WTC11 (cell line): ENCODE data around the gene TWF2. TPM values are rescaled to one million over a fixed set of nuclear protein-coding genes. Genes with fewer than 3 reads are reported as not detected.

Source experiments
- ATAC-seq: fragments of 200-7000 bp; cut with Tn5 transposase; 2 replicates; pipeline ENCODE4 v1.10.0; 2021; ENCODE audit warnings: mild to moderate bottlenecking, moderate library complexity
- CTCF ChIA-PET: fragments of 300-600 bp; sonication (Branson Sonifier 250); formaldehyde crosslinking; loops from one replicate; lab custom pipeline; 2021; ENCODE audit warnings: antibody characterized with exemption; lab: Charles Lee
- POLR2A ChIA-PET: fragments of 350-600 bp; sonication (Branson Sonifier 250); formaldehyde crosslinking; loops from one replicate; lab custom pipeline; 2021; ENCODE audit warnings: antibody characterized with exemption; lab: Charles Lee
- DNase-seq: peaks from one replicate; pipeline ENCODE4 v3.0.0; 2021; ENCODE audit warnings: low spot score
- H3K27ac Mint-ChIP-seq: 2 replicates; pipeline ENCODE4 v1.8.0; 2021; ENCODE audit warnings: mixed read lengths
- H3K27me3 Mint-ChIP-seq: 2 replicates; pipeline ENCODE4 v1.8.0; 2021; ENCODE audit warnings: low read depth, mild to moderate bottlenecking, moderate library complexity, mixed read lengths
- H3K36me3 Mint-ChIP-seq: 2 replicates; pipeline ENCODE4 v1.8.0; 2021; ENCODE audit warnings: mixed read lengths
- H3K4me1 Mint-ChIP-seq: 2 replicates; pipeline ENCODE4 v1.8.0; 2022; ENCODE audit warnings: mixed read lengths
- H3K4me3 Mint-ChIP-seq: 2 replicates; pipeline ENCODE4 v1.8.0; 2021; ENCODE audit warnings: mild to moderate bottlenecking, moderate library complexity, mixed read lengths
- H3K9me3 Mint-ChIP-seq: 2 replicates; pipeline ENCODE4 v1.8.0; 2021; ENCODE audit warnings: mixed read lengths
- ATF2 ChIP-seq: sonication (generic); formaldehyde crosslinking; IDR thresholded peaks from 2 replicates; pipeline ENCODE4 v1.8.1; 2022; ENCODE audit warnings: low read depth, missing genetic modification reagents, borderline replicate concordance
- CBFB ChIP-seq: sonication (generic); formaldehyde crosslinking; IDR thresholded peaks from 2 replicates; pipeline ENCODE4 v1.8.1; 2022; ENCODE audit warnings: mild to moderate bottlenecking, low read depth, missing genetic modification reagents
- E2F5 ChIP-seq: sonication (generic); formaldehyde crosslinking; IDR thresholded peaks from 2 replicates; pipeline ENCODE4 v1.8.1; 2022; ENCODE audit warnings: mild to moderate bottlenecking, moderate library complexity, missing genetic modification reagents
- FOXP1 ChIP-seq: sonication (generic); formaldehyde crosslinking; IDR thresholded peaks from 2 replicates; pipeline ENCODE4 v1.8.0; 2022; ENCODE audit warnings: missing genetic modification reagents, mild to moderate bottlenecking, moderate library complexity, borderline replicate concordance
- GRHL2 ChIP-seq: fragments of 250-450 bp; sonication (Bioruptor Pico); IDR thresholded peaks from 2 replicates; pipeline ENCODE4 v1.8.0; 2022; ENCODE audit warnings: mild to moderate bottlenecking, moderate library complexity; ENCODE audit not compliant: insufficient replicate concordance, severe bottlenecking
- GTF2I ChIP-seq: fragments of 250-450 bp; sonication (Bioruptor Pico); conservative IDR thresholded peaks from 2 replicates; pipeline ENCODE4 v1.4.0; 2021; ENCODE audit warnings: mild to moderate bottlenecking
- KAT7 ChIP-seq: sonication (generic); formaldehyde crosslinking; IDR thresholded peaks from 2 replicates; pipeline ENCODE4 v1.8.1; 2023; ENCODE audit warnings: missing genetic modification reagents, mild to moderate bottlenecking, borderline replicate concordance
- MXD4 ChIP-seq: fragments of 250-450 bp; sonication (Bioruptor Pico); IDR thresholded peaks from 2 replicates; pipeline ENCODE4 v1.8.0; 2021; ENCODE audit warnings: mild to moderate bottlenecking, moderate library complexity, borderline replicate concordance
- SMAD4 ChIP-seq: sonication (generic); formaldehyde crosslinking; IDR thresholded peaks from 2 replicates; pipeline ENCODE4 v1.8.0; 2022; ENCODE audit warnings: mild to moderate bottlenecking, missing genetic modification reagents
- TCF7 ChIP-seq: sonication (generic); formaldehyde crosslinking; IDR thresholded peaks from 2 replicates; pipeline ENCODE4 v1.8.0; 2022; ENCODE audit warnings: mild to moderate bottlenecking, low read depth, missing genetic modification reagents, moderate library complexity
- ZNF219 ChIP-seq: sonication (generic); formaldehyde crosslinking; IDR thresholded peaks from 2 replicates; pipeline ENCODE4 v1.8.0; 2023; ENCODE audit warnings: missing genetic modification reagents, mild to moderate bottlenecking, borderline replicate concordance
- ZNF232 ChIP-seq: sonication (generic); formaldehyde crosslinking; IDR thresholded peaks from 2 replicates; pipeline ENCODE4 v1.8.0; 2022; ENCODE audit warnings: mild to moderate bottlenecking, missing genetic modification reagents
- ZNF416 ChIP-seq: fragments of 250-450 bp; sonication (Bioruptor Pico); IDR thresholded peaks from 2 replicates; pipeline ENCODE4 v1.9.0; 2021; ENCODE audit warnings: mild to moderate bottlenecking, inconsistent platforms
- ZNF423 ChIP-seq: fragments of 250-450 bp; sonication (Bioruptor Pico); IDR thresholded peaks from 2 replicates; pipeline ENCODE4 v2.1.2; 2022; ENCODE audit warnings: mild to moderate bottlenecking, moderate library complexity
- ZNF512 ChIP-seq: sonication (generic); formaldehyde crosslinking; IDR thresholded peaks from 2 replicates; pipeline ENCODE4 v1.8.1; 2022; ENCODE audit warnings: missing genetic modification reagents, borderline replicate concordance
- ZNF532 ChIP-seq: fragments of 250-450 bp; sonication (Bioruptor Pico); IDR thresholded peaks from 2 replicates; pipeline ENCODE4 v1.9.0; 2021; ENCODE audit warnings: mild to moderate bottlenecking, borderline replicate concordance
- ZSCAN18 ChIP-seq: fragments of 250-450 bp; sonication (Bioruptor Pico); IDR thresholded peaks from 2 replicates; pipeline ENCODE4 v2.1.2; 2022; ENCODE audit warnings: mild to moderate bottlenecking, moderate library complexity
- total RNA-seq: library from RNA; stranded (reverse); gene quantifications from 3 replicates; pipeline ENCODE4 v1.2.3, GENCODE V29; 2021

The TWF2 gene
- total RNA-seq, 1 experiment from 2014 or later: 71.1 TPM

- no peak for TF ChIP-seq E2F5
- TF ChIP-seq FOXP1 (CRISPR knock-in tag): no peak
- no peak for TF ChIP-seq ZNF512 (CRISPR knock-in tag)
- TF ChIP-seq ZNF423 (CRISPR knock-in tag): no peak
- no peak for TF ChIP-seq ATF2 (CRISPR knock-in tag)
- TF ChIP-seq ZNF232 (CRISPR knock-in tag): no peak
These were observed 19.9 kb downstream of the TWF2 start (continued) for GRCh38 chr3:52218937-52219650.

GRCh38 chr3:52218454-52218853 is 20.5 kb downstream of the TWF2 start:
- Mint-ChIP-seq H3K4me1 (peaks cover 6% of the 10 kb centered on the region; the same call in 1 of the 2 replicates), H3K4me3 (no peak overlapping the region), H3K36me3 (peaks cover 23% of the 10 kb centered on the region), H3K9me3 (no peaks in the 10 kb centered on the region), H3K27me3 (no peaks in the 10 kb centered on the region), H3K27ac (no peak overlapping the region)
- DNase-seq: no peak
- ChIA-PET POLR2A (interaction anchor here (0.8 kb wide), 1 partner anchor 59 kb away, joined by 3 read pairs; no protein-coding TSS in a partner anchor), CTCF (interaction anchor here (0.5 to 11.5 kb wide), 7 partner anchors 16 to 229 kb away, joined by 3 to 222 read pairs (median 9); partner anchors contain the start of gene TWF2)
- TF ChIP-seq KAT7 (CRISPR knock-in tag): no peak
- no peak for TF ChIP-seq ZNF219 (CRISPR knock-in tag)
- TF ChIP-seq ZNF423 (CRISPR knock-in tag): no peak
- TF ChIP-seq CBFB: no peak
- TF ChIP-seq MXD4 (CRISPR knock-in tag): no peak
- no peak for TF ChIP-seq GTF2I (CRISPR knock-in tag)
- TF ChIP-seq ZSCAN18 (CRISPR knock-in tag): no peak
- no peak for TF ChIP-seq ATF2 (CRISPR knock-in tag)
- TF ChIP-seq, all 79 proteins: peak for 0
- no peak for ATAC-seq

GRCh38 chr3:52218026-52218425 is 20.9 kb downstream of the TWF2 start:
- ChIA-PET CTCF (interaction anchor here (0.5 to 11.5 kb wide), 7 partner anchors 17 to 229 kb away, joined by 3 to 222 read pairs (median 7); partner anchors contain the start of genes TWF2 and WDR82), POLR2A (no interaction called here)
- Mint-ChIP-seq H3K4me1 (peaks cover 6% of the 10 kb centered on the region; the same call in 1 of the 2 replicates), H3K27ac (no peak overlapping the region), H3K9me3 (no peaks in the 10 kb centered on the region), H3K4me3 (no peak overlapping the region), H3K36me3 (peaks cover 26% of the 10 kb centered on the region), H3K27me3 (no peaks in the 10 kb centered on the region)
- DNase-seq (no peak), ATAC-seq (no peak)
- TF ChIP-seq ZNF416 (CRISPR knock-in tag) (no peak), TCF7 (CRISPR knock-in tag) (no peak), GRHL2 (CRISPR knock-in tag) (no peak), ATF2 (CRISPR knock-in tag) (no peak), ZNF532 (CRISPR knock-in tag) (no peak), SMAD4 (CRISPR knock-in tag) (no peak)
